PC-3 (cell line): ENCODE measurements around the gene FOXN3.

Source experiments
- CTCF ChIP-seq: fragments of 300-600 bp; sonication (generic); conservative IDR thresholded peaks from 2 replicates; pipeline ENCODE4 v1.5.1; 2017; ENCODE audit warnings: antibody characterized with exemption, low read depth, mild to moderate bottlenecking, low read length
- EZH2 ChIP-seq: fragments of 300-600 bp; sonication (generic); IDR thresholded peaks from one replicate; pipeline ENCODE4 v1.6.1; 2017; ENCODE audit warnings: antibody characterized with exemption, mild to moderate bottlenecking, low read length; ENCODE audit not compliant: unreplicated experiment

DNA sequence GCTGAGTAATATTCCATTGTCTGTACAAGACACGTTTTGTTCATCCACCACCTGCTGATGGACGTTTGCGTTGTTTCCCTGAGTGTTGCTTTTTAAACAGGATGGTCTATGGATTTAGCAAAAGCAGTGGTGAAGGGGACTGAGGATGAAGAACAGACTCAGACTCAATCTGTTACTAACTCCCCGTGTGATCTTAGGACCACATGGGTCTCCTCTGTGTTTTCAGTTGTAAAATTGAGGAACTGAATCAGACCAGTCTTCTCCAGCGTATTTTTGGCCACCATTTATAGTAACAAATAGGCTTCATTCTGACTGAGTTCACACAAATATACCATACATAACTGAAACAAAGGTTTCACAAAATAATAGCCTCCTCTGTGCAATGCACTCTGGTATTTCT, 85.6 kb downstream of the FOXN3 start:
- TF ChIP-seq EZH2 = no peak
- no peak for TF ChIP-seq CTCF
